Glutamatergic neuron (in vitro differentiated cells): ENCODE data around the gene CDH23. TPM values are rescaled to one million over a fixed set of nuclear protein-coding genes. Genes with fewer than 3 reads are reported as not detected.

Experiments
- DNase-seq: peaks from one replicate; pipeline ENCODE4 v3.0.0; 2022
- H3K27ac Mint-ChIP-seq: one replicate; pipeline ENCODE4 v1.8.0; 2020; ENCODE audit warnings: mild to moderate bottlenecking, mixed read lengths, inconsistent platforms; ENCODE audit not compliant: unreplicated experiment
- H3K27me3 Mint-ChIP-seq: one replicate; pipeline ENCODE4 v1.8.0; 2020; ENCODE audit warnings: mild to moderate bottlenecking, moderate library complexity, mixed read lengths, inconsistent platforms; ENCODE audit not compliant: unreplicated experiment
- H3K36me3 Mint-ChIP-seq: one replicate; pipeline ENCODE4 v1.8.0; 2020; ENCODE audit warnings: mild to moderate bottlenecking, mixed read lengths, inconsistent platforms; ENCODE audit not compliant: unreplicated experiment
- H3K4me1 Mint-ChIP-seq: one replicate; pipeline ENCODE4 v1.8.0; 2020; ENCODE audit warnings: mild to moderate bottlenecking, low read depth, mixed read lengths, inconsistent platforms; ENCODE audit not compliant: unreplicated experiment
- H3K4me3 Mint-ChIP-seq: one replicate; pipeline ENCODE4 v1.8.0; 2020; ENCODE audit warnings: mild to moderate bottlenecking, mixed read lengths, inconsistent platforms; ENCODE audit not compliant: unreplicated experiment
- H3K9me3 Mint-ChIP-seq: one replicate; pipeline ENCODE4 v1.8.0; 2020; ENCODE audit warnings: mild to moderate bottlenecking, moderate library complexity, mixed read lengths, inconsistent platforms; ENCODE audit not compliant: unreplicated experiment
- total RNA-seq: library from RNA; stranded (reverse); fragmentation: NEBNext Ultra II Directional; extraction: Animal tissue kit (Norgen Biotek cat#: 25700); gene quantifications from one replicate; pipeline ENCODE4 v1.2.1, GENCODE V29; 2021; ENCODE audit not compliant: unreplicated experiment
- TF ChIP-seq, protein P1 (sequence below): fragments of 200-600 bp; sonication (generic); IDR thresholded peaks from one replicate; pipeline ENCODE4 v1.5.0; 2021; ENCODE audit not compliant: partially characterized antibody, unreplicated experiment

The CDH23 gene
- total RNA-seq, 1 donor from 2014 or later = 2.0 TPM

DNA sequence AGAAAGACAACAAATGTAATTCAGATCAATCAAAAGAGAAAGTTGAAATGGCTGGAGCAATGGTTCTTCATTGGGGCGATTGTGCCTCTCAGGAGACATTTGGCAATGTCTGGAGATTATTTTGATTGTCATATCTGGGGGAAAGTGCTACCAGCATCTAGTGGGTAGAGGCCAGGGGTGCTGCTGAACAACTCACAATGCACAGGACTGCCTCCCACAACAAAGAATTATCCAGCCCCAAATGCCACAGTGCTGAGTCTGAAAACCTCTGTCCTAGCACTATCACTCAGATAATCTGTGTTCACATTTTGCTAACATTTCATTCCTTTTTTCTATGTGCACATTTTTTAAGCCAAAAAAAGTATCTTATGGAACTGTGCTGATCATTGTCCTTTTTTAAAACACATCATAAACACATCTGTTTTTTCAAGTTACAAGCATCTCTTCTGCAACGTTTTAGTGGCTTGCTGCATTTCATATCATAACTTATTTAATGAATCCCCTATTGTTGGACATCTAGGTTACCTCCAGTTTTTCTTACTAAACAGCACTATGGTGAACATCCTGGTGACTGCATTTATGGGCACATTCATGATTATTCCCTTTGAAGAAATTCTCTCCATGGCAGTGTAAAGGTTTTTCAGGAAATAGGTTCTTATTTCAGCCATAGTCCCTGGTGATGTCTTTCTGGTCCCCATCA lies 208.7 kb downstream of the CDH23 start:
- no peak overlapping the region for H3K4me3 Mint-ChIP-seq
- TF ChIP-seq, protein P1, sequence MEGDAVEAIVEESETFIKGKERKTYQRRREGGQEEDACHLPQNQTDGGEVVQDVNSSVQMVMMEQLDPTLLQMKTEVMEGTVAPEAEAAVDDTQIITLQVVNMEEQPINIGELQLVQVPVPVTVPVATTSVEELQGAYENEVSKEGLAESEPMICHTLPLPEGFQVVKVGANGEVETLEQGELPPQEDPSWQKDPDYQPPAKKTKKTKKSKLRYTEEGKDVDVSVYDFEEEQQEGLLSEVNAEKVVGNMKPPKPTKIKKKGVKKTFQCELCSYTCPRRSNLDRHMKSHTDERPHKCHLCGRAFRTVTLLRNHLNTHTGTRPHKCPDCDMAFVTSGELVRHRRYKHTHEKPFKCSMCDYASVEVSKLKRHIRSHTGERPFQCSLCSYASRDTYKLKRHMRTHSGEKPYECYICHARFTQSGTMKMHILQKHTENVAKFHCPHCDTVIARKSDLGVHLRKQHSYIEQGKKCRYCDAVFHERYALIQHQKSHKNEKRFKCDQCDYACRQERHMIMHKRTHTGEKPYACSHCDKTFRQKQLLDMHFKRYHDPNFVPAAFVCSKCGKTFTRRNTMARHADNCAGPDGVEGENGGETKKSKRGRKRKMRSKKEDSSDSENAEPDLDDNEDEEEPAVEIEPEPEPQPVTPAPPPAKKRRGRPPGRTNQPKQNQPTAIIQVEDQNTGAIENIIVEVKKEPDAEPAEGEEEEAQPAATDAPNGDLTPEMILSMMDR = no peak

GRCh38 chr10:71606257-71607081 lies 209.7 kb downstream of the CDH23 start:
- H3K36me3 Mint-ChIP-seq = no peaks in the 10 kb centered on the region
- peaks cover 4% of the 10 kb centered on the region for H3K27me3 Mint-ChIP-seq
- TF ChIP-seq, protein P1 = no peak
- H3K4me1 Mint-ChIP-seq = peaks cover 33% of the 10 kb centered on the region
- H3K4me3 Mint-ChIP-seq = no peak overlapping the region
- peak overlapping the region; percentile 62 for H3K27ac Mint-ChIP-seq
- H3K9me3 Mint-ChIP-seq = peaks cover 4% of the 10 kb centered on the region
- no peak for DNase-seq

More for the DNA sequence above, 208.7 kb downstream of the CDH23 start:
- Mint-ChIP-seq H3K36me3 (no peaks in the 10 kb centered on the region), H3K27me3 (peaks cover 4% of the 10 kb centered on the region), H3K27ac (no peak overlapping the region), H3K9me3 (peaks cover 4% of the 10 kb centered on the region), H3K4me1 (peaks cover 26% of the 10 kb centered on the region)
- no peak for DNase-seq

DNA sequence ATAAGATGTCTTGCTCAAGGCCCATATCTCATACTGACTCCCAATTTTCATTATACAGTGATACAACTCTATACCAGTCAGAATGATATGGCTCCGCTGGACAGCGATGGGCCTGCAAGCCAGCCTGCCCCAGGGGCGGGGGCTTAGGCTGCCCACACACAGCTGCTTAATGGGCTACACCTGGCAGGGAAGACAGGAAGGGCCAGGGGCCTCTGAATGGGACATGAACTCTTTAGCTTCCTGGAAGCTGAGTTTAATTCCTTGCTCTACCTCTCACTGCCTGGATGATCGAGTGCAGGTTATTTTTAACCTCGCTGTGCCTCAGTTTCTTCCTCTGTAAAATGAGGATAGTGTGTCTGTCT lies 210.3 kb downstream of the CDH23 start:
- TF ChIP-seq, protein P1 = no peak
- no peak overlapping the region for H3K4me3 Mint-ChIP-seq
- no peak for DNase-seq
- H3K27me3 Mint-ChIP-seq = peaks cover 4% of the 10 kb centered on the region
- H3K4me1 Mint-ChIP-seq = peaks cover 38% of the 10 kb centered on the region
- H3K9me3 Mint-ChIP-seq = peaks cover 5% of the 10 kb centered on the region
- no peaks in the 10 kb centered on the region for H3K36me3 Mint-ChIP-seq
- no peak overlapping the region for H3K27ac Mint-ChIP-seq

GRCh38 chr10:71608819-71609768 lies 212.4 kb downstream of the CDH23 start:
- Mint-ChIP-seq H3K4me1 (peaks cover 38% of the 10 kb centered on the region), H3K36me3 (no peaks in the 10 kb centered on the region), H3K27ac (peak overlapping the region; percentile 65), H3K27me3 (peaks cover 5% of the 10 kb centered on the region), H3K9me3 (peaks cover 8% of the 10 kb centered on the region), H3K4me3 (peak overlapping the region; percentile 27)
- peak; percentile 92 for DNase-seq
- TF ChIP-seq, protein P1 = peak; percentile 79
